GM18858 (cell line): ENCODE data around the gene BICRA.
"Not testable (repeated sequence)": the region's sequence is repeated elsewhere in the genome, so short reads cannot be mapped to it uniquely, and the experiment has no call there.

Experiments used
- ATAC-seq: cut with Tn5 transposase; IDR thresholded peaks from one replicate; pipeline ENCODE4 v1.9.1; 2021; ENCODE audit not compliant: unreplicated experiment

The BICRA gene

GRCh38 chr19:47740866-47741519 is 132.1 kb downstream of the BICRA start:
- ATAC-seq: no peak

- ATAC-seq: no peak
Measured at GRCh38 chr19:47741544-47742140, 132.7 kb downstream of the BICRA start.

- ATAC-seq: no peak
Measured at GRCh38 chr19:47742634-47743033, 133.7 kb downstream of the BICRA start.

GRCh38 chr19:47745010-47745901 is 136.3 kb downstream of the BICRA start, which contains the start of gene NOP53:
Gene NOP53 (plus strand): TSS chr19:47745546. CDS start chr19:47745560, 14 bp downstream.
- ATAC-seq: peak; percentile 44

GRCh38 chr19:47746129-47746528 is 137.2 kb downstream of the BICRA start:
- not testable (repeated sequence) for ATAC-seq

- ATAC-seq: no peak
Measured at GRCh38 chr19:47749326-47749725, 140.4 kb downstream of the BICRA start.

GRCh38 chr19:47750752-47751151 is 141.8 kb downstream of the BICRA start:
- no peak for ATAC-seq

GRCh38 chr19:47752440-47753211 is 143.7 kb downstream of the BICRA start:
- no peak for ATAC-seq
